MM.1S (cell line): ENCODE results near the gene IGDCC3.
A peak's percentile ranks its signal among the peaks of the same experiment; 100 is the strongest.

Source experiments
- DNase-seq: peaks from one replicate; pipeline ENCODE4 v3.0.0-alpha.2; 2015
- H2AFZ ChIP-seq: fragments of 300-600 bp; sonication (generic); 2 replicates; pipeline ENCODE4 v1.6.0; 2016; ENCODE audit warnings: antibody characterized with exemption, low read length
- H3F3A ChIP-seq: fragments of 300-600 bp; sonication (generic); 2 replicates; pipeline ENCODE4 v1.6.1; 2016; ENCODE audit warnings: mild to moderate bottlenecking, antibody characterized with exemption, low read length, moderate library complexity, mixed read lengths; ENCODE audit not compliant: insufficient read depth
- H3K27ac ChIP-seq: fragments of 300-600 bp; sonication (generic); 2 replicates; pipeline ENCODE4 v1.5.1; 2016; ENCODE audit warnings: mild to moderate bottlenecking, low read length
- H3K27me3 ChIP-seq: fragments of 300-600 bp; sonication (generic); replicated peaks from 2 replicates; pipeline ENCODE4 v1.6.0; 2016; ENCODE audit warnings: low read length; ENCODE audit not compliant: insufficient read depth
- H3K36me3 ChIP-seq: fragments of 300-600 bp; sonication (generic); replicated peaks from 2 replicates; pipeline ENCODE4 v1.6.1; 2016; ENCODE audit warnings: mild to moderate bottlenecking, low read length, mixed read lengths; ENCODE audit not compliant: insufficient read depth
- H3K4me1 ChIP-seq: fragments of 300-600 bp; sonication (generic); 2 replicates; pipeline ENCODE4 v1.6.1; 2016; ENCODE audit warnings: low read length, mixed read lengths
- H3K4me2 ChIP-seq: fragments of 300-600 bp; sonication (generic); 2 replicates; pipeline ENCODE4 v1.6.0; 2016; ENCODE audit warnings: low read depth, low read length
- H3K4me3 ChIP-seq: fragments of 300-600 bp; sonication (generic); 2 replicates; pipeline ENCODE4 v1.5.1; 2016; ENCODE audit warnings: low read length, mixed read lengths
- H3K79me2 ChIP-seq: fragments of 300-600 bp; sonication (generic); 2 replicates; pipeline ENCODE4 v1.6.1; 2016; ENCODE audit warnings: mixed run types, low read length, mixed read lengths
- H3K9ac ChIP-seq: fragments of 300-600 bp; sonication (generic); 2 replicates; pipeline ENCODE4 v1.6.1; 2016; ENCODE audit warnings: low read length, mixed read lengths
- H3K9me2 ChIP-seq: fragments of 300-600 bp; sonication (generic); replicated peaks from 2 replicates; pipeline ENCODE4 v1.6.1; 2016; ENCODE audit warnings: mild to moderate bottlenecking, low read length, mixed read lengths; ENCODE audit not compliant: insufficient read depth
- H3K9me3 ChIP-seq: fragments of 300-600 bp; sonication (generic); replicated peaks from 2 replicates; pipeline ENCODE4 v1.6.1; 2016; ENCODE audit warnings: mild to moderate bottlenecking, low read length, mixed read lengths; ENCODE audit not compliant: insufficient read depth
- H4K20me1 ChIP-seq: fragments of 300-600 bp; sonication (generic); 2 replicates; pipeline ENCODE4 v1.6.1; 2016; ENCODE audit warnings: mild to moderate bottlenecking, low read length, moderate library complexity, mixed read lengths; ENCODE audit not compliant: insufficient read depth
- CTCF ChIP-seq: fragments of 300-600 bp; sonication (generic); IDR thresholded peaks from 2 replicates; pipeline ENCODE4 v1.5.1; 2016; ENCODE audit warnings: antibody characterized with exemption, low read length, mixed read lengths
- EZH2 ChIP-seq: fragments of 300-600 bp; sonication (generic); optimal IDR thresholded peaks from 2 replicates; pipeline ENCODE3; 2017; ENCODE audit warnings: low read depth, mild to moderate bottlenecking, antibody characterized with exemption, low read length, mixed read lengths
- EZH2phosphoT487 ChIP-seq: fragments of 300-600 bp; sonication (generic); IDR thresholded peaks from 2 replicates; pipeline ENCODE4 v1.6.1; 2018; ENCODE audit warnings: antibody characterized with exemption, low read length

Gene IGDCC3

GRCh38 chr15:65401611-65402240 is 23.9 kb upstream of the IGDCC3 start:
- no peaks in the 10 kb centered on the region for H4K20me1 ChIP-seq
- no peaks in the 10 kb centered on the region for H3K9me2 ChIP-seq
- no peaks in the 10 kb centered on the region for H3K36me3 ChIP-seq
- H2AFZ ChIP-seq, result no peak overlapping the region
- H3F3A ChIP-seq, result no peaks in the 10 kb centered on the region
- H3K79me2 ChIP-seq, result no peaks in the 10 kb centered on the region
- H3K4me1 ChIP-seq, result no peaks in the 10 kb centered on the region
- TF ChIP-seq EZH2 (no peak), EZH2phosphoT487 (no peak), CTCF (no peak)
- DNase-seq, result no peak
- H3K4me2 ChIP-seq, result no peak overlapping the region
- H3K27me3 ChIP-seq, result peaks cover 19% of the 10 kb centered on the region
- no peak overlapping the region for H3K9ac ChIP-seq
- no peak overlapping the region for H3K27ac ChIP-seq
- H3K9me3 ChIP-seq, result no peaks in the 10 kb centered on the region
- no peak overlapping the region for H3K4me3 ChIP-seq

- TF ChIP-seq CTCF (peak; percentile 84), EZH2 (no peak), EZH2phosphoT487 (no peak)
- no peak overlapping the region for H3K4me3 ChIP-seq
Measured at GRCh38 chr15:65400760-65401610, 23.2 kb upstream of the IGDCC3 start.

GRCh38 chr15:65399997-65400396 is 22.2 kb upstream of the IGDCC3 start:
- no peak for TF ChIP-seq CTCF

More at GRCh38 chr15:65400760-65401610, 23.2 kb upstream of the IGDCC3 start:
- peak; percentile 64 for DNase-seq
- Histone ChIP-seq H3K36me3 (no peaks in the 10 kb centered on the region), H3K4me1 (no peaks in the 10 kb centered on the region), H3F3A (no peaks in the 10 kb centered on the region), H3K27me3 (peaks cover 25% of the 10 kb centered on the region), H3K9ac (no peak overlapping the region), H3K4me2 (no peak overlapping the region), H2AFZ (no peak overlapping the region), H3K27ac (no peak overlapping the region), H4K20me1 (no peaks in the 10 kb centered on the region), H3K9me3 (no peaks in the 10 kb centered on the region), H3K9me2 (no peaks in the 10 kb centered on the region), H3K79me2 (no peaks in the 10 kb centered on the region)

More at GRCh38 chr15:65399997-65400396, 22.2 kb upstream of the IGDCC3 start:
- Histone ChIP-seq H3K4me3 (no peak overlapping the region), H3K9ac (no peak overlapping the region), H3K4me2 (no peak overlapping the region), H3K27me3 (peaks cover 32% of the 10 kb centered on the region), H3K4me1 (no peaks in the 10 kb centered on the region), H3K9me3 (no peaks in the 10 kb centered on the region), H3F3A (no peaks in the 10 kb centered on the region), H3K27ac (no peak overlapping the region), H2AFZ (no peak overlapping the region), H3K9me2 (no peaks in the 10 kb centered on the region), H3K36me3 (no peaks in the 10 kb centered on the region), H4K20me1 (no peaks in the 10 kb centered on the region), H3K79me2 (no peaks in the 10 kb centered on the region)
- DNase-seq, result no peak
